HepG2 (cell line): ENCODE data around the gene ENGASE. TPM values are rescaled to one million over a fixed set of nuclear protein-coding genes. Genes with fewer than 3 reads are reported as not detected.

ENCODE experiments used
- ATAC-seq: fragments of 200-7000 bp; cut with Tn5 transposase; 3 replicates; pipeline ENCODE4 v1.9.1; 2020; ENCODE audit warnings: mild to moderate bottlenecking, moderate library complexity
- BruUV-seq: library from RNA; stranded (reverse); fragments of 400-500 nt; replicated peaks from 2 replicates; lab custom pipeline; 2021; lab: Mats Ljungman, UMichigan
- CTCF ChIA-PET: fragments of 300-600 bp; formaldehyde crosslinking; extraction: SDS; loops from one replicate; lab custom pipeline; 2021; ENCODE audit warnings: low total read pairs, inconsistent platforms, low intra/inter-chr PET ratio; lab: Yijun Ruan, JAX
- POLR2A ChIA-PET: fragments of 350-600 bp; sonication (Branson Sonifier 250); formaldehyde crosslinking; loops from one replicate; lab custom pipeline; 2020; ENCODE audit warnings: antibody characterized with exemption, inconsistent platforms; lab: Yijun Ruan, JAX
- DNase-seq: peaks from one replicate; pipeline ENCODE4 v3.0.0-alpha.2; 2015; ENCODE audit warnings: low spot score
- FAIRE-seq: peaks from 3 replicates; lab custom pipeline; 2011; peaks lifted over from hg19 to GRCh38; lab: Jason Lieb, UNC
- H2AFZ ChIP-seq: one replicate; pipeline ENCODE4 v1.6.1; 2011; ENCODE audit warnings: low read length, inconsistent platforms
- H3K27ac ChIP-seq: fragments of 300-600 bp; 3 replicates; pipeline ENCODE4 v1.8.0; 2011; ENCODE audit warnings: mixed run types, mild to moderate bottlenecking, mixed read lengths, low read length, inconsistent platforms; ENCODE audit not compliant: insufficient read depth; ENCODE audit errors: extremely low read length
- H3K27me3 ChIP-seq, 2 experiments: fragments of 200-600 bp in 1 of 2; 2 replicates in 1 of 2; 3 replicates in 1 of 2; pipeline versions ENCODE4 v1.6.0 to v1.8.0; 2011; ENCODE audit warnings: low read length in 2 of 2, mild to moderate bottlenecking in 2 of 2, moderate library complexity in 2 of 2, inconsistent platforms in 1 of 2; ENCODE audit not compliant: insufficient read depth in 2 of 2, control insufficient read depth in 1 of 2
- H3K36me3 ChIP-seq, 2 experiments: fragments of 200-600 bp in 1 of 2; replicated peaks in 1 of 2; 2 replicates in 1 of 2; 3 replicates in 1 of 2; pipeline versions ENCODE4 v1.5.1 to v1.8.0; 2011; ENCODE audit warnings: low read length in 2 of 2, inconsistent platforms in 1 of 2; ENCODE audit not compliant: insufficient read depth in 2 of 2, control insufficient read depth in 1 of 2
- H3K4me1 ChIP-seq: 2 replicates; pipeline ENCODE4 v1.5.1; 2012; ENCODE audit warnings: low read length, inconsistent platforms; ENCODE audit not compliant: insufficient read depth
- H3K4me2 ChIP-seq: 2 replicates; pipeline ENCODE4 v1.6.0; 2011; ENCODE audit warnings: low read depth, low read length, inconsistent platforms
- H3K4me3 ChIP-seq, 3 experiments: fragments of 200-600 bp in 1 of 3; sonication (generic), shearing (Covaris generic) in 1 of 3; replicated peaks in 1 of 3; 2 replicates each; pipeline ENCODE4 v1.5.1; 2011 to 2016; ENCODE audit warnings: low read length in 3 of 3, inconsistent platforms in 2 of 3, low read depth in 2 of 3, mild to moderate bottlenecking in 2 of 3, control low read depth in 1 of 3, mixed read lengths in 1 of 3; ENCODE audit not compliant: insufficient read depth in 1 of 3
- H3K79me2 ChIP-seq: one replicate; pipeline ENCODE4 v1.6.1; 2011; ENCODE audit warnings: low read length, inconsistent platforms; ENCODE audit not compliant: insufficient read depth
- H3K9ac ChIP-seq: 2 replicates; pipeline ENCODE4 v1.6.0; 2011; ENCODE audit warnings: mild to moderate bottlenecking, low read depth, low read length, inconsistent platforms; ENCODE audit not compliant: insufficient read depth
- H3K9me3 ChIP-seq: 2 replicates; pipeline ENCODE4 v1.5.1; 2012; ENCODE audit warnings: mild to moderate bottlenecking, low read length
- H4K20me1 ChIP-seq: 2 replicates; pipeline ENCODE4 v1.6.0; 2011; ENCODE audit warnings: inconsistent platforms, mild to moderate bottlenecking, low read length, moderate library complexity; ENCODE audit not compliant: insufficient read depth
- EZH2 ChIP-seq: conservative IDR thresholded peaks from 2 replicates; pipeline ENCODE4 v1.6.1; 2012; ENCODE audit warnings: mild to moderate bottlenecking, low read depth, low read length, moderate library complexity
- RBM39 ChIP-seq: fragments of 200-400 bp; formaldehyde crosslinking; IDR thresholded peaks from one replicate; pipeline ENCODE4 v1.6.1; 2018; ENCODE audit warnings: antibody characterized with exemption, mild to moderate bottlenecking, low read depth, low read length; ENCODE audit not compliant: poor library complexity, severe bottlenecking
- ZNF468 ChIP-seq: sonication (generic); formaldehyde crosslinking; IDR thresholded peaks from 2 replicates; pipeline ENCODE4 v1.8.0; 2022; ENCODE audit warnings: mild to moderate bottlenecking, moderate library complexity, missing genetic modification reagents
- WGBS: methylation state at CpG from one replicate; pipeline ENCODE4 v1.1.6; 2017; ENCODE audit warnings: low lambda C conversion rate; 5-methylcytosine and 5-hydroxymethylcytosine counted together
- in situ Hi-C: cut with HindIII; loops from 2 replicates; pipeline ENCODE4 v1.10.0; 2017; ENCODE audit warnings: low pct_unique_long_range_greater_than_20kb; ENCODE audit not compliant: extremely low pct_ligation_motif_present
- intact Hi-C: fragments of 100-400 bp; cut with micrococcal nuclease; formaldehyde crosslinking; loops from one replicate; pipeline ENCODE4 v1.10.0; 2022; ENCODE audit not compliant: unreplicated experiment
- polyA plus RNA-seq, 8 experiments: library from polyadenylated mRNA; depleted of rRNA in 3 of 8; stranded (reverse) in 7 of 8; unstranded in 1 of 8; fragments of >200 nt; fragmentation: Illumina TruSeq in 4 of 8; extraction: Trizol in 4 of 8; gene quantifications; 2 replicates each; pipeline versions ENCODE4 v1.2.1 to v1.2.3, GENCODE V29; 2011 to 2016; ENCODE audit warnings: low read depth in 4 of 8, missing spikeins in 1 of 8, mixed read lengths in 1 of 8; ENCODE audit not compliant: insufficient read depth in 1 of 8
- total RNA-seq, 5 experiments: library from RNA; depleted of rRNA; stranded (reverse); fragments of >200 nt; fragmentation: Illumina TruSeq; extraction: Trizol; gene quantifications; 2 replicates each; pipeline ENCODE4 v1.2.3, GENCODE V29; 2016; ENCODE audit warnings: low read depth in 1 of 5
- TF ChIP-seq, protein P1 (sequence below): sonication (generic); formaldehyde crosslinking; IDR thresholded peaks from 2 replicates; pipeline ENCODE4 v1.4.0; 2020; ENCODE audit warnings: mild to moderate bottlenecking, missing genetic modification reagents, borderline replicate concordance

The ENGASE gene
- total and polyA plus RNA-seq, 2 of the 13 experiments (the other 11 are each of a cell fraction or from before 2014, with no cell fraction given), result 10.6 to 18.1 TPM

GRCh38 chr17:79124513-79125209, 50.0 kb downstream of the ENGASE start (continued):
- TF ChIP-seq, protein P1, sequence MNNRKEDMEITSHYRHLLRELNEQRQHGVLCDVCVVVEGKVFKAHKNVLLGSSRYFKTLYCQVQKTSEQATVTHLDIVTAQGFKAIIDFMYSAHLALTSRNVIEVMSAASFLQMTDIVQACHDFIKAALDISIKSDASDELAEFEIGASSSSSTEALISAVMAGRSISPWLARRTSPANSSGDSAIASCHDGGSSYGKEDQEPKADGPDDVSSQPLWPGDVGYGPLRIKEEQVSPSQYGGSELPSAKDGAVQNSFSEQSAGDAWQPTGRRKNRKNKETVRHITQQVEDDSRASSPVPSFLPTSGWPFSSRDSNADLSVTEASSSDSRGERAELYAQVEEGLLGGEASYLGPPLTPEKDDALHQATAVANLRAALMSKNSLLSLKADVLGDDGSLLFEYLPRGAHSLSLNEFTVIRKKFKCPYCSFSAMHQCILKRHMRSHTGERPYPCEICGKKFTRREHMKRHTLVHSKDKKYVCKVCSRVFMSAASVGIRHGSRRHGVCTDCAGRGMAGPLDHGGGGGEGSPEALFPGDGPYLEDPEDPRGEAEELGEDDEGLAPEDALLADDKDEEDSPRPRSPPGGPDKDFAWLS (CRISPR knock-in tag), result no peak
- TF ChIP-seq ZNF468 (CRISPR knock-in tag), result no peak

- CTCF ChIA-PET, result no interaction called here
- no peaks in the 10 kb centered on the region for H3K36me3 ChIP-seq
Measured at GRCh38 chr17:79125503-79125902, 50.9 kb downstream of the ENGASE start.

More at GRCh38 chr17:79125503-79125902, 50.9 kb downstream of the ENGASE start:
- 9% methylated on average over 7 of the region's 22 CpGs for WGBS
- POLR2A ChIA-PET, result no interaction called here
- H3K27ac ChIP-seq, result no peak overlapping the region
- no peak for FAIRE-seq
- peaks cover 28 to 84% of the 10 kb centered on the region in 2 experiments; a peak in 4 of 5 replicates for H3K27me3 ChIP-seq
- no peak overlapping the region for H3K9ac ChIP-seq
- no peak overlapping the region for H3K4me2 ChIP-seq
- no TSS peak for BruUV-seq
- H3K4me3 ChIP-seq, result no peak overlapping the region
- no peak; the same call in 1 of the 3 replicates for ATAC-seq
- H2AFZ ChIP-seq, result no peak overlapping the region
- peaks cover 4% of the 10 kb centered on the region; the same call in 1 of the 2 replicates for H4K20me1 ChIP-seq
- H3K79me2 ChIP-seq, result no peaks in the 10 kb centered on the region
- 0 out of 2 replicates have a peak, but pooled peaks cover 6% of the 10 kb centered on the region for H3K4me1 ChIP-seq
- no peak for DNase-seq
- intact Hi-C loops (no loop called here), in situ Hi-C loops (no loop called here)
- no peaks in the 10 kb centered on the region for H3K9me3 ChIP-seq
- TF ChIP-seq EZH2 (0 out of 2 replicates have a peak, but pooled peaks have one; percentile 51), RBM39 (no peak)
- TF ChIP-seq, all 625 proteins: peak for 1
